SK-N-SH (cell line): ENCODE results near the gene NEAT1. TPM values are rescaled to one million over a fixed set of nuclear protein-coding genes. Genes with fewer than 3 reads are reported as not detected.

ENCODE experiments used
- CTCF ChIA-PET: fragments of 300-600, 350-600 bp; formaldehyde crosslinking; extraction: SDS; loops from one replicate; lab custom pipeline; 2021; lab: Yijun Ruan, JAX
- POLR2A ChIA-PET: fragments of 350-600 bp; sonication (Branson Sonifier 250); formaldehyde crosslinking; extraction: SDS; loops from one replicate; lab custom pipeline; 2020; ENCODE audit warnings: antibody characterized with exemption, inconsistent platforms; lab: Yijun Ruan, JAX
- DNase-seq: peaks from one replicate; pipeline ENCODE4 v3.0.0; 2012
- H2AFZ ChIP-seq: fragments of 200-600 bp; sonication (generic); 2 replicates; pipeline ENCODE4 v1.8.1; 2016; ENCODE audit warnings: antibody characterized with exemption, mild to moderate bottlenecking, low read depth
- H3F3A ChIP-seq: fragments of 200-600 bp; sonication (generic); replicated peaks from 2 replicates; pipeline ENCODE3; 2016; ENCODE audit warnings: antibody characterized with exemption, mild to moderate bottlenecking; ENCODE audit not compliant: insufficient read depth
- H3K27ac ChIP-seq, 2 experiments: fragments of 200-500 bp in 1 of 2; fragments of 200-600 bp in 1 of 2; sonication (Bioruptor generic) in 1 of 2; sonication (generic), shearing (Covaris generic) in 1 of 2; 2 replicates each; pipeline versions ENCODE4 v1.5.1 to v1.6.1; 2014 to 2016; ENCODE audit warnings: low read depth in 2 of 2, inconsistent platforms in 1 of 2, low read length in 1 of 2, mild to moderate bottlenecking in 1 of 2, mixed read lengths in 1 of 2
- H3K27me3 ChIP-seq: fragments of 200-600 bp; sonication (generic), shearing (Covaris generic); 2 replicates; pipeline ENCODE4 v1.6.1; 2016; ENCODE audit warnings: mixed run types; ENCODE audit not compliant: insufficient read depth
- H3K36me3 ChIP-seq, 2 experiments: fragments of 200-500 bp in 1 of 2; fragments of 200-600 bp in 1 of 2; sonication (Bioruptor generic) in 1 of 2; sonication (generic) in 1 of 2; replicated peaks in 1 of 2; 2 replicates each; pipeline versions ENCODE3 to v1.5.1; 2014 to 2016; ENCODE audit warnings: low read length in 1 of 2, mild to moderate bottlenecking in 1 of 2; ENCODE audit not compliant: insufficient read depth in 2 of 2, control insufficient read depth in 1 of 2
- H3K4me1 ChIP-seq, 2 experiments: fragments of 200-500 bp in 1 of 2; fragments of 200-600 bp in 1 of 2; sonication (Bioruptor generic) in 1 of 2; sonication (generic), shearing (Covaris generic) in 1 of 2; 2 replicates each; pipeline versions ENCODE4 v1.5.1 to v1.6.1; 2014 to 2016; ENCODE audit warnings: low read depth in 1 of 2, low read length in 1 of 2, mixed run types in 1 of 2; ENCODE audit not compliant: insufficient read depth in 2 of 2, control insufficient read depth in 1 of 2
- H3K4me2 ChIP-seq: fragments of 200-600 bp; sonication (generic), shearing (Covaris generic); 2 replicates; pipeline ENCODE4 v1.6.1; 2017; ENCODE audit warnings: mixed run types
- H3K4me3 ChIP-seq, 2 experiments: fragments of 200-500 bp in 1 of 2; fragments of 200-600 bp in 1 of 2; sonication (Bioruptor generic) in 1 of 2; sonication (generic), shearing (Covaris generic) in 1 of 2; 2 replicates each; pipeline versions ENCODE4 v1.5.1 to v1.8.1; 2014 to 2016; ENCODE audit warnings: low read depth in 2 of 2, inconsistent platforms in 1 of 2, low read length in 1 of 2, mild to moderate bottlenecking in 1 of 2, mixed read lengths in 1 of 2, moderate library complexity in 1 of 2
- H3K79me2 ChIP-seq: fragments of 200-600 bp; sonication (generic); 2 replicates; pipeline ENCODE4 v1.8.1; 2017; ENCODE audit warnings: mild to moderate bottlenecking; ENCODE audit not compliant: insufficient read depth
- H3K9ac ChIP-seq: fragments of 200-600 bp; sonication (generic); 2 replicates; pipeline ENCODE4 v1.6.1; 2017; ENCODE audit warnings: mixed run types
- H3K9me2 ChIP-seq: fragments of 200-600 bp; sonication (generic); 2 replicates; pipeline ENCODE4 v1.6.1; 2017; ENCODE audit warnings: mixed run types
- H3K9me3 ChIP-seq: fragments of 200-600 bp; sonication (generic); 2 replicates; pipeline ENCODE4 v1.6.1; 2017; ENCODE audit warnings: mixed run types, mild to moderate bottlenecking, moderate library complexity
- H4K20me1 ChIP-seq: fragments of 200-600 bp; sonication (generic); 2 replicates; pipeline ENCODE4 v1.6.1; 2017; ENCODE audit warnings: mild to moderate bottlenecking, mixed run types; ENCODE audit not compliant: insufficient read depth
- CHD2 ChIP-seq: fragments of 150-350 bp; IDR thresholded peaks from 2 replicates; pipeline ENCODE4 v1.6.1; 2018; ENCODE audit warnings: low read length; ENCODE audit not compliant: partially characterized antibody
- ELF1 ChIP-seq: IDR thresholded peaks from 2 replicates; pipeline ENCODE4 v1.4.0; 2012
- EP300 ChIP-seq, 2 experiments: IDR thresholded peaks; 2 replicates each; pipeline versions ENCODE4 v1.4.0 to v1.6.1; 2012; ENCODE audit warnings: borderline replicate concordance in 1 of 2, low read depth in 1 of 2, low read length in 1 of 2
- FOSL2 ChIP-seq: IDR thresholded peaks from 2 replicates; pipeline ENCODE4 v1.4.0; 2012; ENCODE audit warnings: low read depth, mild to moderate bottlenecking, moderate library complexity, borderline replicate concordance
- FOXJ3 ChIP-seq: sonication (generic); formaldehyde crosslinking; IDR thresholded peaks from 2 replicates; pipeline ENCODE4 v1.5.1; 2020; ENCODE audit warnings: mild to moderate bottlenecking, missing genetic modification reagents
- GATA2 ChIP-seq: sonication (generic); formaldehyde crosslinking; IDR thresholded peaks from 2 replicates; pipeline ENCODE4 v1.5.0; 2020; ENCODE audit warnings: mild to moderate bottlenecking, missing genetic modification reagents
- JUND ChIP-seq: IDR thresholded peaks from 2 replicates; pipeline ENCODE4 v1.4.0; 2012
- NRF1 ChIP-seq: IDR thresholded peaks from 2 replicates; pipeline ENCODE4 v1.6.1; 2012; ENCODE audit warnings: low read depth, mild to moderate bottlenecking, low read length
- POLR2AphosphoS5 ChIP-seq: IDR thresholded peaks from 2 replicates; pipeline ENCODE4 v1.6.1; 2012; ENCODE audit warnings: low read depth, low read length
- RFX5 ChIP-seq: IDR thresholded peaks from 2 replicates; pipeline ENCODE4 v1.6.1; 2012; ENCODE audit warnings: mild to moderate bottlenecking, improper control_type of control experiment, low read length
- TCF12 ChIP-seq: IDR thresholded peaks from 2 replicates; pipeline ENCODE4 v1.4.0; 2012
- TEAD4 ChIP-seq: IDR thresholded peaks from 2 replicates; pipeline ENCODE4 v1.4.0; 2012; ENCODE audit warnings: mild to moderate bottlenecking, borderline replicate concordance; ENCODE audit not compliant: insufficient read depth
- YY1 ChIP-seq: IDR thresholded peaks from 2 replicates; pipeline ENCODE4 v1.4.0; 2012; ENCODE audit warnings: low read depth, mild to moderate bottlenecking
- WGBS: methylation state at CpG from one replicate; pipeline ENCODE4 v1.1.6; 2017; ENCODE audit warnings: low lambda C conversion rate; 5-methylcytosine and 5-hydroxymethylcytosine counted together
- polyA plus RNA-seq, 3 experiments: library from polyadenylated mRNA; depleted of rRNA; stranded (reverse); fragments of >200 nt; gene quantifications; 2 replicates each; pipeline ENCODE4 v1.2.3, GENCODE V29; 2012
- TF ChIP-seq, protein P1 (sequence below): IDR thresholded peaks from 2 replicates; pipeline ENCODE4 v1.4.0; 2012; ENCODE audit warnings: low read depth, borderline replicate concordance

NEAT1 gene
- polyA plus RNA-seq, 1 of the 3 experiments (the other 2 are of a cell fraction): 435 TPM

DNA sequence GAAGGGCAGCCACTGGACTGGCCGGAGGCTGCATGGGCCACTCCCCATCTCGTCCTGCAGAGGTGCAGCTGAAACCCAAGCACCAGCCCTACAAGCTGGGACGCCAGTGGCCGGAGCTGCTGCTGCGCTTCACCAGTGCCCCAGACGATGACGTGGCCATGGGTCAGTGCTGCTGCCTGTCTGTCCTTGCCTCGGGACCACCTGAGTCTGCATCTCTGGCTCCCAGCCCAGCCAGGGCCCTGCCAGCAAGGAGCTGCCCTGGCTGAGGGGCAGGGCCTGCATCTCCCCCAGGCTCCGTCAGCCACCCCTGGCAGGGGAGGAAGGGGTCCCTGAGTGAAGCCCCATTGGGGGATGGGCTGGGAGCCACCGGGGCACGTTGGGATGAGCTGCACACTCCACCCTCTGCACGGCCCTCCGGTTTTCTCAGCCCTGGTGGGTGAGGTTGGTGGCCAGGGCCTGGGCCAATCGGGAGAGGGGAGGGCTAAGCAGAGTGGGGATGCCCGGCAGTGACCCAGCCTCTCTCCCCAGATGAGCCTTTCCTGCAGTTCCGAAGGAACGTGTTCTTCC, 29.0 kb upstream of the NEAT1 start:
- H4K20me1 ChIP-seq: 0 out of 2 replicates have a peak, but pooled peaks cover 3% of the 10 kb centered on the region
- TF ChIP-seq TCF12 (no peak), EP300 (IDR thresholded peaks at IDR 0.05; ENCODE audit: borderline replicate concordance in 1 of 2, low read depth in 1 of 2, low read length in 1 of 2) (no peak), NRF1 (no peak), RFX5 (no peak), FOXJ3 (CRISPR knock-in tag) (no peak), ELF1 (no peak), FOSL2 (no peak), TEAD4 (no peak), YY1 (no peak), JUND (no peak), CHD2 (no peak), GATA2 (no peak)
- TF ChIP-seq, protein P1, sequence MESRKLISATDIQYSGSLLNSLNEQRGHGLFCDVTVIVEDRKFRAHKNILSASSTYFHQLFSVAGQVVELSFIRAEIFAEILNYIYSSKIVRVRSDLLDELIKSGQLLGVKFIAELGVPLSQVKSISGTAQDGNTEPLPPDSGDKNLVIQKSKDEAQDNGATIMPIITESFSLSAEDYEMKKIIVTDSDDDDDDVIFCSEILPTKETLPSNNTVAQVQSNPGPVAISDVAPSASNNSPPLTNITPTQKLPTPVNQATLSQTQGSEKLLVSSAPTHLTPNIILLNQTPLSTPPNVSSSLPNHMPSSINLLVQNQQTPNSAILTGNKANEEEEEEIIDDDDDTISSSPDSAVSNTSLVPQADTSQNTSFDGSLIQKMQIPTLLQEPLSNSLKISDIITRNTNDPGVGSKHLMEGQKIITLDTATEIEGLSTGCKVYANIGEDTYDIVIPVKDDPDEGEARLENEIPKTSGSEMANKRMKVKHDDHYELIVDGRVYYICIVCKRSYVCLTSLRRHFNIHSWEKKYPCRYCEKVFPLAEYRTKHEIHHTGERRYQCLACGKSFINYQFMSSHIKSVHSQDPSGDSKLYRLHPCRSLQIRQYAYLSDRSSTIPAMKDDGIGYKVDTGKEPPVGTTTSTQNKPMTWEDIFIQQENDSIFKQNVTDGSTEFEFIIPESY: no peak
- TF ChIP-seq, all 33 proteins: peak for 0
- Histone ChIP-seq H3K9me3 (no peaks in the 10 kb centered on the region), H3K27ac (no peak overlapping the region), H2AFZ (no peak overlapping the region), H3K4me1 (peaks cover 20 to 30% of the 10 kb centered on the region in 2 experiments; a peak in 2 of 4 replicates), H3K9ac (no peak overlapping the region), H3K27me3 (no peaks in the 10 kb centered on the region), H3K79me2 (peaks cover 46% of the 10 kb centered on the region), H3K36me3 (peaks cover 0 to 24% of the 10 kb centered on the region in 2 experiments), H3K9me2 (no peaks in the 10 kb centered on the region), H3F3A (no peaks in the 10 kb centered on the region), H3K4me2 (no peak overlapping the region), H3K4me3 (no peak overlapping the region)
- no peak for DNase-seq
- 93% methylated on average over 5 of the region's 17 CpGs for WGBS
- POLR2A ChIA-PET: no interaction called here
- CTCF ChIA-PET: interaction anchor here (2.3 kb wide), 1 partner anchor 23 kb away, joined by 15 read pairs; no protein-coding TSS in a partner anchor

DNA sequence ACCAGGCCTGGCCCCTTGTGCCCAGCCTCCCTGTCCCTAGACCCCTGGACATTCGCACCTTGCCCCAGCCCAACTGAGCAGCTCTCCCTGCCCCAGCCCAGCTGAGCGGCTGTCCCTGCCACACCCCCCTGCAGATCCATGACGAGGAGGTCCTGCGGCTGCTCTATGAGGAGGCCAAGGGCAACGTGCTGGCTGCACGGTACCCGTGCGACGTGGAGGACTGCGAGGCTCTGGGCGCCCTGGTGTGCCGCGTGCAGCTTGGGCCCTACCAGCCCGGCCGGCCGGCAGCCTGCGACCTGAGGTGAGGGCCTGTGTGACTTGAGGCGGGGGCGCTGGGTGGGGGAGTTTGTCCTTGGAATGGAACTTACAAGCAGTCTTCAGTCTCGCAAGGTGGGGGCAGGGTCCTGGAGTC, 28.5 kb upstream of the NEAT1 start:
- Histone ChIP-seq H4K20me1 (0 out of 2 replicates have a peak, but pooled peaks cover 3% of the 10 kb centered on the region), H2AFZ (no peak overlapping the region), H3K9me3 (no peaks in the 10 kb centered on the region), H3K4me1 (peaks cover 15 to 28% of the 10 kb centered on the region in 2 experiments; a peak in 2 of 4 replicates), H3K27ac (no peak overlapping the region), H3K36me3 (peaks cover 0 to 24% of the 10 kb centered on the region in 2 experiments), H3F3A (no peaks in the 10 kb centered on the region), H3K27me3 (no peaks in the 10 kb centered on the region), H3K9me2 (no peaks in the 10 kb centered on the region), H3K9ac (no peak overlapping the region), H3K79me2 (peaks cover 40% of the 10 kb centered on the region), H3K4me2 (no peak overlapping the region), H3K4me3 (no peak overlapping the region)
- 100% methylated on average over 17 of the region's 20 CpGs for WGBS
- CTCF ChIA-PET: interaction anchor here (2.3 kb wide), 1 partner anchor 22 kb away, joined by 15 read pairs; no protein-coding TSS in a partner anchor
- DNase-seq: no peak
- POLR2A ChIA-PET: no interaction called here
- no peak for TF ChIP-seq POLR2AphosphoS5
